GM19452 (cell line): ENCODE results near the gene OMP.

Experiments used
- ATAC-seq: cut with Tn5 transposase; IDR thresholded peaks from one replicate; pipeline ENCODE4 v1.9.1; 2021; ENCODE audit not compliant: unreplicated experiment

OMP gene

GRCh38 chr11:77137421-77137820 is 34.8 kb downstream of the OMP start:
- ATAC-seq = no peak

- ATAC-seq = no peak
Measured at GRCh38 chr11:77138106-77138649, 35.5 kb downstream of the OMP start.

- no peak for ATAC-seq
Measured at GRCh38 chr11:77139201-77139600, 36.6 kb downstream of the OMP start.

- no peak for ATAC-seq
Measured at GRCh38 chr11:77140231-77140851, 37.7 kb downstream of the OMP start.

GRCh38 chr11:77141034-77141433 is 38.4 kb downstream of the OMP start:
- ATAC-seq = no peak

- ATAC-seq = no peak
Measured at GRCh38 chr11:77141475-77141874, 38.8 kb downstream of the OMP start.

GRCh38 chr11:77142091-77142975 is 39.7 kb downstream of the OMP start:
- ATAC-seq = no peak

GRCh38 chr11:77143405-77144020 is 40.9 kb downstream of the OMP start:
- ATAC-seq = no peak

GRCh38 chr11:77144196-77144856 is 41.7 kb downstream of the OMP start:
- ATAC-seq = no peak

GRCh38 chr11:77144857-77145428 is 42.3 kb downstream of the OMP start:
- no peak for ATAC-seq

- no peak for ATAC-seq
Measured at GRCh38 chr11:77146261-77147035, 43.8 kb downstream of the OMP start.

GRCh38 chr11:77147036-77147315 is 44.3 kb downstream of the OMP start:
- no peak for ATAC-seq

GRCh38 chr11:77147668-77148321 is 45.2 kb downstream of the OMP start:
- ATAC-seq = no peak

- ATAC-seq = no peak
Measured at GRCh38 chr11:77148963-77149715, 46.5 kb downstream of the OMP start.

GRCh38 chr11:77149716-77150392 is 47.2 kb downstream of the OMP start:
- no peak for ATAC-seq

- ATAC-seq = no peak
Measured at GRCh38 chr11:77150836-77151235, 48.2 kb downstream of the OMP start.

GRCh38 chr11:77151804-77152509 is 49.3 kb downstream of the OMP start:
- no peak for ATAC-seq

- ATAC-seq = no peak
Measured at GRCh38 chr11:77152846-77153245, 50.2 kb downstream of the OMP start.
